H54 (cell line): Measurements from ENCODE around the gene MMS19.
"Not testable (repeated sequence)": the region's sequence is repeated elsewhere in the genome, so short reads cannot be mapped to it uniquely, and the experiment has no call there.

Experiments used
- DNase-seq: peaks from one replicate; pipeline ENCODE4 v3.0.0; 2011; ENCODE audit warnings: low spot score, mixed read lengths; ENCODE audit not compliant: insufficient read length
- FAIRE-seq: peaks from 3 replicates; lab custom pipeline; 2011; peaks lifted over from hg19 to GRCh38; lab: Jason Lieb, UNC
- POLR2A ChIP-seq: IDR thresholded peaks from 2 replicates; pipeline ENCODE4 v1.6.1; 2011; ENCODE audit warnings: low read depth, mild to moderate bottlenecking, low read length

MMS19 gene

GRCh38 chr10:97451605-97452004 is 46.6 kb downstream of the MMS19 start:
- no peak for DNase-seq
- TF ChIP-seq POLR2A, result no peak
- no peak for FAIRE-seq

- no peak for DNase-seq
- no peak for TF ChIP-seq POLR2A
- no peak for FAIRE-seq
These were observed 47.4 kb downstream of the MMS19 start for GRCh38 chr10:97450828-97451227.

- peak; percentile 78 for TF ChIP-seq POLR2A
- peak; percentile 89 for FAIRE-seq
- DNase-seq, result peak; percentile 99
These were observed 52.2 kb downstream of the MMS19 start, which contains the start of the genes EXOSC1 and ZDHHC16 for GRCh38 chr10:97445722-97446639. TSS of gene EXOSC1 (minus strand) at chr10:97446006. CDS start at chr10:97445985, 21 bp downstream. TSS of gene ZDHHC16 (plus strand) at chr10:97446175. CDS start at chr10:97451676, 5,501 bp downstream.

GRCh38 chr10:97445357-97445721 is 52.9 kb downstream of the MMS19 start:
- no peak for TF ChIP-seq POLR2A
- DNase-seq (no peak), FAIRE-seq (no peak)

- DNase-seq (no peak), FAIRE-seq (no peak)
- TF ChIP-seq POLR2A, result no peak
These were observed 54.0 kb downstream of the MMS19 start for GRCh38 chr10:97444212-97444611.

GRCh38 chr10:97442277-97442676 is 55.9 kb downstream of the MMS19 start:
- DNase-seq (no peak), FAIRE-seq (no peak)
- no peak for TF ChIP-seq POLR2A

- FAIRE-seq, result no peak
- TF ChIP-seq POLR2A, result no peak
- DNase-seq, result no peak
These were observed 63.0 kb downstream of the MMS19 start for GRCh38 chr10:97435211-97435610.

- DNase-seq, result no peak
- no peak for FAIRE-seq
- TF ChIP-seq POLR2A, result no peak
These were observed 63.7 kb downstream of the MMS19 start for GRCh38 chr10:97434557-97434956.

GRCh38 chr10:97434055-97434454 is 64.2 kb downstream of the MMS19 start:
- TF ChIP-seq POLR2A, result no peak
- DNase-seq, result no peak
- FAIRE-seq, result no peak

- TF ChIP-seq POLR2A, result no peak
- no peak for FAIRE-seq
These were observed 69.6 kb downstream of the MMS19 start for GRCh38 chr10:97428572-97428981.

GRCh38 chr10:97427571-97428179 is 70.5 kb downstream of the MMS19 start:
- no peak for DNase-seq
- no peak for FAIRE-seq
- no peak for TF ChIP-seq POLR2A

More at GRCh38 chr10:97428572-97428981, 69.6 kb downstream of the MMS19 start:
- DNase-seq, result no peak

- TF ChIP-seq POLR2A, result no peak
- FAIRE-seq (no peak), DNase-seq (no peak)
These were observed 71.2 kb downstream of the MMS19 start for GRCh38 chr10:97426776-97427570.

- peak; percentile 55 for TF ChIP-seq POLR2A
- FAIRE-seq, result no peak
- DNase-seq, result peak; percentile 99
These were observed 72.1 kb downstream of the MMS19 start, which contains the start of gene PGAM1 for GRCh38 chr10:97425964-97426775. TSS of gene PGAM1 (plus strand) at chr10:97426191. CDS start at chr10:97426308, 117 bp downstream.

- FAIRE-seq, DNase-seq: not testable (repeated sequence)
These were observed 74.5 kb downstream of the MMS19 start for GRCh38 chr10:97423757-97424098.
